NCI-H1930 (cell line): ENCODE data around the gene ZNF407.
"Not testable (repeated sequence)": the region's sequence is repeated elsewhere in the genome, so short reads cannot be mapped to it uniquely, and the experiment has no call there.

Experiments
- DNase-seq, 2 experiments: peaks; one replicate each; lab custom pipeline; 2025; lab: John Stamatoyannopoulos, UW

Gene ZNF407

GRCh38 chr18:75071866-75072671 lies 474.4 kb downstream of the ZNF407 start:
- no peak for DNase-seq

GRCh38 chr18:75072672-75073371 lies 475.2 kb downstream of the ZNF407 start:
- no peak for DNase-seq

- no peak for DNase-seq
Measured at GRCh38 chr18:75073654-75074053, 476.0 kb downstream of the ZNF407 start.

GRCh38 chr18:75074196-75075015 lies 476.7 kb downstream of the ZNF407 start:
- DNase-seq, result no peak

- no peak for DNase-seq
Measured at GRCh38 chr18:75075016-75075305, 477.3 kb downstream of the ZNF407 start.

GRCh38 chr18:75075429-75075841 lies 477.8 kb downstream of the ZNF407 start:
- DNase-seq, result no peak

GRCh38 chr18:75076286-75076685 lies 478.6 kb downstream of the ZNF407 start:
- DNase-seq, result no peak

GRCh38 chr18:75081486-75081885 lies 483.8 kb downstream of the ZNF407 start:
- no peak for DNase-seq

- DNase-seq, result no peak
Measured at GRCh38 chr18:75083131-75083530, 485.5 kb downstream of the ZNF407 start.

- no peak for DNase-seq
Measured at GRCh38 chr18:75083761-75084160, 486.1 kb downstream of the ZNF407 start.

- DNase-seq, result not testable (repeated sequence)
Measured at GRCh38 chr18:75085676-75086075, 488.0 kb downstream of the ZNF407 start.

GRCh38 chr18:75086494-75087034 lies 488.9 kb downstream of the ZNF407 start:
- no peak for DNase-seq

GRCh38 chr18:75087119-75088020 lies 489.7 kb downstream of the ZNF407 start:
- no peak for DNase-seq

- no peak for DNase-seq
Measured at GRCh38 chr18:75088021-75088506, 490.4 kb downstream of the ZNF407 start.

- no peak for DNase-seq
Measured at GRCh38 chr18:75088622-75089211, 491.0 kb downstream of the ZNF407 start.

GRCh38 chr18:75089748-75090327 lies 492.2 kb downstream of the ZNF407 start:
- DNase-seq, result no peak

GRCh38 chr18:75090336-75090735 lies 492.7 kb downstream of the ZNF407 start:
- DNase-seq, result no peak

GRCh38 chr18:75097491-75098225 lies 500.0 kb downstream of the ZNF407 start:
- DNase-seq, result no peak

- DNase-seq, result no peak
Measured at GRCh38 chr18:75100832-75101630, 503.4 kb downstream of the ZNF407 start.
